WTC11 (cell line): ENCODE data around the gene NACA.

ENCODE experiments used
- ATF2 ChIP-seq: sonication (generic); formaldehyde crosslinking; IDR thresholded peaks from 2 replicates; pipeline ENCODE4 v1.8.1; 2022; ENCODE audit warnings: low read depth, missing genetic modification reagents, borderline replicate concordance
- ATF3 ChIP-seq: sonication (generic); formaldehyde crosslinking; conservative IDR thresholded peaks from 2 replicates; pipeline ENCODE4 v1.8.1; 2022; ENCODE audit warnings: mild to moderate bottlenecking, missing genetic modification reagents
- CTCF ChIP-seq: fragments of 200-600 bp; IDR thresholded peaks from 2 replicates; pipeline ENCODE4 v1.8.0; 2022; ENCODE audit warnings: antibody characterized with exemption
- E2F4 ChIP-seq: sonication (generic); formaldehyde crosslinking; IDR thresholded peaks from 2 replicates; pipeline ENCODE4 v1.8.1; 2022; ENCODE audit warnings: low read depth, mild to moderate bottlenecking, moderate library complexity, missing genetic modification reagents, borderline replicate concordance
- IRF1 ChIP-seq: sonication (generic); formaldehyde crosslinking; IDR thresholded peaks from 2 replicates; pipeline ENCODE4 v1.8.0; 2023; ENCODE audit warnings: missing genetic modification reagents
- JUN ChIP-seq: sonication (generic); formaldehyde crosslinking; IDR thresholded peaks from 2 replicates; pipeline ENCODE4 v1.8.0; 2023; ENCODE audit warnings: mild to moderate bottlenecking, missing genetic modification reagents
- MAX ChIP-seq: sonication (generic); formaldehyde crosslinking; IDR thresholded peaks from 2 replicates; pipeline ENCODE4 v1.8.0; 2022; ENCODE audit warnings: mild to moderate bottlenecking, missing genetic modification reagents
- MLX ChIP-seq: sonication (generic); formaldehyde crosslinking; IDR thresholded peaks from 2 replicates; pipeline ENCODE4 v1.8.1; 2023; ENCODE audit warnings: mild to moderate bottlenecking, missing genetic modification reagents, moderate library complexity
- RELA ChIP-seq: sonication (generic); formaldehyde crosslinking; IDR thresholded peaks from 2 replicates; pipeline ENCODE4 v1.8.1; 2022; ENCODE audit warnings: missing genetic modification reagents, mild to moderate bottlenecking, borderline replicate concordance
- TP53 ChIP-seq: sonication (generic); formaldehyde crosslinking; IDR thresholded peaks from 2 replicates; pipeline ENCODE4 v1.8.1; 2023; ENCODE audit warnings: mild to moderate bottlenecking, missing genetic modification reagents
- ZNF232 ChIP-seq: sonication (generic); formaldehyde crosslinking; IDR thresholded peaks from 2 replicates; pipeline ENCODE4 v1.8.0; 2022; ENCODE audit warnings: mild to moderate bottlenecking, missing genetic modification reagents
- ZNF317 ChIP-seq: sonication (generic); formaldehyde crosslinking; IDR thresholded peaks from 2 replicates; pipeline ENCODE4 v1.8.1; 2023; ENCODE audit warnings: low read depth, mild to moderate bottlenecking, moderate library complexity, missing genetic modification reagents, borderline replicate concordance

- TF ChIP-seq ZNF232 (CRISPR knock-in tag), result no peak
- TF ChIP-seq RELA (CRISPR knock-in tag), result no peak
- TF ChIP-seq E2F4 (CRISPR knock-in tag), result no peak
- no peak for TF ChIP-seq CTCF
- no peak for TF ChIP-seq IRF1
- TF ChIP-seq TP53 (CRISPR knock-in tag), result no peak
- TF ChIP-seq ATF2 (CRISPR knock-in tag), result no peak
- TF ChIP-seq MLX (CRISPR knock-in tag), result no peak
- TF ChIP-seq ZNF317 (CRISPR knock-in tag), result no peak
- TF ChIP-seq MAX (CRISPR knock-in tag), result no peak
- TF ChIP-seq JUN (CRISPR knock-in tag), result no peak
- TF ChIP-seq ATF3 (CRISPR knock-in tag), result no peak
Measured at GRCh38 chr12:56679883-56680575, 45.1 kb downstream of the NACA start.
